Ishikawa (cell line): ENCODE results near the gene SHISA5.

ENCODE experiments used
- CEBPB ChIP-seq: IDR thresholded peaks from 2 replicates; pipeline ENCODE4 v1.6.1; 2012
- RAD21 ChIP-seq: IDR thresholded peaks from 2 replicates; pipeline ENCODE4 v1.6.1; 2012; ENCODE audit warnings: low read depth
- TAF1 ChIP-seq: IDR thresholded peaks from 2 replicates; pipeline ENCODE4 v1.6.1; 2012; ENCODE audit warnings: low read depth, mild to moderate bottlenecking
- TEAD4 ChIP-seq: IDR thresholded peaks from 2 replicates; pipeline ENCODE4 v1.6.1; 2012
- YY1 ChIP-seq: IDR thresholded peaks from 2 replicates; pipeline ENCODE4 v1.6.1; 2012; ENCODE audit warnings: low read depth
- ZBTB7A ChIP-seq: IDR thresholded peaks from 2 replicates; pipeline ENCODE4 v1.6.1; 2012; ENCODE audit warnings: low read depth

DNA sequence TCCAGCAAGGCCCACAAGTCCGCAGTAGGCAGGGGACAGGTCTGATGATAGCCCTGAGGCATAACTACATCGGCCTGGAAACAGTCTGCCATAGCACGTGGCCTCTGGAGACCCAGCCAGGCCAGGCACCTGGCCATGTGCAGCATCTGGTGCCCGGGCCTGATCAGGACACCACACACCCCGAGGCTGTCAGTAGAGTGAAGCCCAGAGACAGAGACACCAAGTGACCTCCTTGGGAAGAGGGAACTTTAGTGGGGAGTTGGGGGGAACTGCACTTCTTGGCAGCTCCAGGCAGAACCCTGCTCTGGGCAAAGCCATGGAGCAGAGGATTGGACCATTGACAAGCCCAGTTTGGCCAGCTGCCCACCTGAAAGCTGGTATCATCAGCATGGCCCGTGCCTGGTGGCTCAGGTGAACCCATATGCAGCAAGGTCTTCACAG, 1.2 kb downstream of the SHISA5 start:
- TF ChIP-seq ZBTB7A (no peak), CEBPB (no peak), TEAD4 (no peak), RAD21 (no peak), TAF1 (no peak), YY1 (no peak)
